ENCODE measurements around the gene NTM. TPM values are rescaled to one million over a fixed set of nuclear protein-coding genes. Genes with fewer than 3 reads are reported as not detected.

The NTM gene
- total and polyA plus RNA-seq, 7 donors, result 0.07 to 1.1 (median 0.22) TPM; not detected in 2

DNA sequence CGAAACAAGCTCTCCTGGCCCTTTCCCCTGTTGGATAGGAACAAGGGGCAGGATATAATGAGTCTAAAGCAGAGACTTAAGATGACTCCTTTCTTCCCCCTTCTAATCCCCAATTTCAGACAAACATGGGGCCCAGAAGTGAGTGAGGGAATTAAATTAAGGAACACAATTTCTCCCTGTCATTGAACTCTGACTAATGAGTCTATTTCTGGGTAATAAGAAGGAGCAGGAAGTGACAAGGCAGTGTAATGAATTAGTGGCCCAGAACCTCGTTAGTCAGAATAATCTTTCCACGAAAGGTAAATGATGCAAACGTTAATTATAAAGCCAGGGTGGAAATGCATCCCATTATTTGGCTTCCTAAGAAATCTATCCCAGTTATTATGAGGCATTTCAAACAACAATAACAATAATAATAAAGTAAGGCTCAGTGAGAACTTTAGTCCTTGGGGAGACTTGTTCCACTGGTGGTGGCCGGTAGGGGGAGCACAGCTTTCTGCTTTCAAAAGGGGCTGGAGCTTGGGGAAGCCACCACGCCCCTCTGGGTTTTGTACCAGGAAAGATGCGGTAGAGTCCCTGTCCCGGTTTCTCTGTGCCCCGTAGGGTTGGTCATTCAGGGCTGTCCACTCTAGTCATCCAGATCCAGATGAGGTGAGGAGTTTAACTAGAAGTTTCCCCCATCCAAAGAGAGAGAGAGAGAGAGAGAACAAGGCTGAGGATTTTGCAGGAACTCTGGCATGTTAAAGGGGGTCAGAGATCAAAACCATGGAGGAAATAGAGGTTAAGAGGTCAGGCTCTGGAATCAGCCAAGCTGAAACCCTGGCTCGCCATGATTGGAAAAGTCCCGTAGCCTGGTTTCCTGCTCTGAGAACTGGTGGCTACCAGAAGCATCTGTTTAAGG, 298.3 kb downstream of the NTM start:
- no peaks in the 10 kb centered on the region for H3K36me3 ChIP-seq (ENCODE audit: insufficient read depth in 1 of 2, low read depth in 1 of 2)
- H3K27ac ChIP-seq, result no peak overlapping the region
- H3K27me3 ChIP-seq (ENCODE audit: insufficient read depth in 3 of 3, low read length in 2 of 3), result no peaks in the 10 kb centered on the region
- intact Hi-C loops (cut with DNase I), result no loop called here
- no peak overlapping the region for H3K4me3 ChIP-seq
- H3K9me3 ChIP-seq, result no peaks in the 10 kb centered on the region
- 40 to 48% (median 48%) methylated on average over 11 of the region's 11 CpGs for WGBS, 3 donors
- H3K4me1 ChIP-seq, result no peaks in the 10 kb centered on the region
- TF ChIP-seq, protein P1, sequence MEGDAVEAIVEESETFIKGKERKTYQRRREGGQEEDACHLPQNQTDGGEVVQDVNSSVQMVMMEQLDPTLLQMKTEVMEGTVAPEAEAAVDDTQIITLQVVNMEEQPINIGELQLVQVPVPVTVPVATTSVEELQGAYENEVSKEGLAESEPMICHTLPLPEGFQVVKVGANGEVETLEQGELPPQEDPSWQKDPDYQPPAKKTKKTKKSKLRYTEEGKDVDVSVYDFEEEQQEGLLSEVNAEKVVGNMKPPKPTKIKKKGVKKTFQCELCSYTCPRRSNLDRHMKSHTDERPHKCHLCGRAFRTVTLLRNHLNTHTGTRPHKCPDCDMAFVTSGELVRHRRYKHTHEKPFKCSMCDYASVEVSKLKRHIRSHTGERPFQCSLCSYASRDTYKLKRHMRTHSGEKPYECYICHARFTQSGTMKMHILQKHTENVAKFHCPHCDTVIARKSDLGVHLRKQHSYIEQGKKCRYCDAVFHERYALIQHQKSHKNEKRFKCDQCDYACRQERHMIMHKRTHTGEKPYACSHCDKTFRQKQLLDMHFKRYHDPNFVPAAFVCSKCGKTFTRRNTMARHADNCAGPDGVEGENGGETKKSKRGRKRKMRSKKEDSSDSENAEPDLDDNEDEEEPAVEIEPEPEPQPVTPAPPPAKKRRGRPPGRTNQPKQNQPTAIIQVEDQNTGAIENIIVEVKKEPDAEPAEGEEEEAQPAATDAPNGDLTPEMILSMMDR (IDR thresholded peaks at IDR 0.05), result peak; percentile 29
- DNase-seq (peak in 1 of 2 donors; percentile 29), ATAC-seq (no peak)

DNA sequence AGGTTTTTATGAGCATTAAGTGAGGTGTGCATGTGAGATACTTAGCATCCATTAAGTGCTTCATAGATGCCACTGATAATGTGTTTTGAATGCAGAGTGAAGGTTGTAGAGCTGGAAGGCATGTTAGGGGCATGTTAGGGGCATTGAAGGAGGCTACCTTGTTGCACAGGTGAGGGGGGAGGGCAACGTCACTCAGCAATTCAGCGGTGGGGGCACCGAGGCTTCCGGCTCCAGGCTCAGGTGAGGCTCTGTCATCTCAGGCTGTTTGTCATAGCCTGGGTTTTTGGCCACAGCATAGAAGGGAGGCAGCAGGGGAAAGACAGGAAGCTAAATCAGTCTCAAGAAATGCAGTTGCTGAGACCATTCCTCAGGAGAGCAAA, 299.0 kb downstream of the NTM start:
- 60 to 70% (median 61%) methylated on average over 4 of the region's 4 CpGs for WGBS, 3 donors
- DNase-seq, result no peak

DNA sequence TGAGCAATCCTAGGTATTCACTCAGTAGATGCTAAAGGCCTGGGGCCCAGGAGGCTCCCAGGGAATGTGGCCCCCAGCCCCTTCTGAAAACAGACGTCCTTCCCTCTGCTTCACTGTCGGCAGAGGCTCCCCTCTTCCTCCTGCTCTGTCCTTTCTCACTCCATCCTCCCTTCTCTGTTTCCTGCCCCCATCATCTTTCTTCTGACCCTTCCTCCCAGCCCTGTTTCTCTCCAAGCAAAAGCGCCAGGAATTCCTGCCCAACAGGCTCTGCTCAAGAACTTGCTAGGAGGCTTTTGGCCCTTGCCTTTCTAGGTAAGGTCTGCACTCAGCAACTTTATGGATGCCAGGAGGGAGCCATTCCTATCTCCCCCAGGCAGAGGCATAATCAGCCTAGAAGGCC, 300.5 kb downstream of the NTM start:
- no peaks in the 10 kb centered on the region for H3K4me1 ChIP-seq
- H3K36me3 ChIP-seq (ENCODE audit: insufficient read depth in 1 of 2, low read depth in 1 of 2), result no peaks in the 10 kb centered on the region
- H3K9me3 ChIP-seq, result no peaks in the 10 kb centered on the region
- DNase-seq, result no peak
- WGBS, 3 donors, result 79 to 97% (median 84%) methylated on average over 3 of the region's 3 CpGs
- TF ChIP-seq, protein P1 (IDR thresholded peaks at IDR 0.05), result no peak
- no peak for ATAC-seq
- intact Hi-C loops (cut with DNase I), result loop anchor here (5.0 kb wide), 2 partner anchors 604 to 749 kb away; no protein-coding TSS in a partner anchor
- no peak overlapping the region for H3K27ac ChIP-seq
- H3K27me3 ChIP-seq (ENCODE audit: insufficient read depth in 3 of 3, low read length in 2 of 3), result no peaks in the 10 kb centered on the region
- no peak overlapping the region for H3K4me3 ChIP-seq

More for the DNA sequence above, 299.0 kb downstream of the NTM start:
- no peak overlapping the region for H3K4me3 ChIP-seq
- H3K36me3 ChIP-seq (ENCODE audit: insufficient read depth in 1 of 2, low read depth in 1 of 2), result no peaks in the 10 kb centered on the region
- no peaks in the 10 kb centered on the region for H3K9me3 ChIP-seq
- ATAC-seq, result no peak
- no peak overlapping the region for H3K27ac ChIP-seq
- no peaks in the 10 kb centered on the region for H3K27me3 ChIP-seq (ENCODE audit: insufficient read depth in 3 of 3, low read length in 2 of 3)
- TF ChIP-seq, protein P1 (IDR thresholded peaks at IDR 0.05), result no peak
- intact Hi-C loops (cut with DNase I), result no loop called here
- H3K4me1 ChIP-seq, result no peaks in the 10 kb centered on the region

DNA sequence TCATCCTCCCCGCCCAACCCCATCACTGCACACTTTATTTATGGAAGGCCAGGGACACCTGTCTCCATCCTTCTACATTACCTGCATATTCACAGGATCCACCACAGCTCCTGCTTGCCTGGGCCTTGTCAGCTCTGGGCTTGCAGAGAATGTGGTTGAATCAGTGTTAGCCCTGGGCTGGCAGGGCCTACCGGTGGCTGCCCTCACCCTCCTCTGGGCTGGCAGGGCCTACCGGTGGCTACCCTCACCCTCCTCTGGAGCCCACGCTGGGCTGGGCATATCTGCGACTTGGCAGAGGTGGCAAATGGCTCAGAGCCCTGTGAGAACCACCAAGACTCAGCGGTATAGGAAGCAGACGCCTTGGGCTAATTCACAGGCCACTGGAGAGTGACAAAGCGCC, 300.9 kb downstream of the NTM start:
- 74 to 82% (median 77%) methylated on average over 8 of the region's 8 CpGs for WGBS, 3 donors

More for the DNA sequence above, 300.9 kb downstream of the NTM start:
- no peaks in the 10 kb centered on the region for H3K27me3 ChIP-seq (ENCODE audit: insufficient read depth in 3 of 3, low read length in 2 of 3)
- H3K9me3 ChIP-seq, result no peaks in the 10 kb centered on the region
- TF ChIP-seq, protein P1 (IDR thresholded peaks at IDR 0.05), result no peak
- no peak for DNase-seq
- no peak overlapping the region for H3K27ac ChIP-seq
- no peak overlapping the region for H3K4me3 ChIP-seq
- no peak for ATAC-seq
- no peaks in the 10 kb centered on the region for H3K4me1 ChIP-seq
- no peaks in the 10 kb centered on the region for H3K36me3 ChIP-seq (ENCODE audit: insufficient read depth in 1 of 2, low read depth in 1 of 2)
- intact Hi-C loops (cut with DNase I), result loop anchor here (5.0 kb wide), 2 partner anchors 604 to 749 kb away; no protein-coding TSS in a partner anchor

Measured in psoas muscle (tissue), 8 donors.